ENCODE data around the gene RNF14.
"Not testable (repeated sequence)": the region's sequence is repeated elsewhere in the genome, so short reads cannot be mapped to it uniquely, and the experiment has no call there.

The RNF14 gene

DNA sequence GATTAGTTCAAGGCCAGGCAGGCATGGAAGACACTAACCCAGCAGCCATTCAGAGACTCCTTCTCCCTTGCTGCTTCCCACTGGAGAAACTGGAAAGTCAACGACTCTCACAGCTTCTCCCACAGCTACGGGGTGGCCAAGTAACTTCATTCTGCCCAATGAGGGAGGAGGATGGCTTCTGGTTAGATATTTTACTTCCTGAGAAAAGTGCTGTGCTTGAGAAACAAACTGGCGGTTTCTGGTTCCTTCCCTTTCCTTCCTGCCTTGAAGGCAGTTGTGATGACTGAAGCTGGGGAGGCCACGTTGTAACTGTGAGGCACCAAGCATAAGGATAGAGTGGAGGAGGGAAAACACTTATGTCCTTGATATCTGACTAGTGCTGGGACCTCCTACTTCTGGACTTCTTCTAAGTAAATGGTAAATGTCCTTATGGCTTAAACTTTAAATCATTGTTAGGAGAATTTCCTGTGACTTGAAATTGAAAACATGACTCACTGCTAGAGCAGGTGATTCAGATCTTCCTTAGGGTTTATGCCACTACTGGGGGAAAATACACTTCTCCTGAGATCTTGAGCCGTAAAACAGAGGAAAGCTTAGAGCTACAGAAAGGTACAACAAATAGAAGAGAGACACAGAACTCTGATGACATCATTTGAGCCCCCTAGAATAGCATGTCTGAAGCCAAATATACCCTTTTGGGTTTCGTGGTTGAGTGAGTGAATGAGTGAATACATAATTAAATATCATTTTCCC lies 47.1 kb downstream of the RNF14 start:
- peak; percentile 32 for DNase-seq (ENCODE audit: low spot score)

DNA sequence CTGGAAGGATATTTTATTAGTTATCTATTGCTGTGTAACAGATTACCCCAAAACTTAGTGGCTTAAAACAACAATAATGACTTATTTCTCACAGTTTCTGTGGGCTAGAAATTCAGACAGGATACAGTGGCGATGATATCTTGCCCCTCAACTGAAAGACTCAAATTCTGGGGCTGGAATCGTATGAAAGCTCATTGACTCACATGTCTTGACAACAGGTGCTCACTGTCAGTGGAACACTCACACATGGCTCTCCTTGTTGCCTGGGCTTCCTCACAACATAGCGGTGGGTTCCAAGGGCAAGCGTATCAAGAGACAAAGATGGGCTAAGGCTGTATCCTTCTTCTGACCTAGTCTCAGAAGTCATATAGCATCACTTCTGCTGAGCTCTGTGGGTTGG lies 47.7 kb downstream of the RNF14 start:
- no peak for DNase-seq (ENCODE audit: low spot score)

DNA sequence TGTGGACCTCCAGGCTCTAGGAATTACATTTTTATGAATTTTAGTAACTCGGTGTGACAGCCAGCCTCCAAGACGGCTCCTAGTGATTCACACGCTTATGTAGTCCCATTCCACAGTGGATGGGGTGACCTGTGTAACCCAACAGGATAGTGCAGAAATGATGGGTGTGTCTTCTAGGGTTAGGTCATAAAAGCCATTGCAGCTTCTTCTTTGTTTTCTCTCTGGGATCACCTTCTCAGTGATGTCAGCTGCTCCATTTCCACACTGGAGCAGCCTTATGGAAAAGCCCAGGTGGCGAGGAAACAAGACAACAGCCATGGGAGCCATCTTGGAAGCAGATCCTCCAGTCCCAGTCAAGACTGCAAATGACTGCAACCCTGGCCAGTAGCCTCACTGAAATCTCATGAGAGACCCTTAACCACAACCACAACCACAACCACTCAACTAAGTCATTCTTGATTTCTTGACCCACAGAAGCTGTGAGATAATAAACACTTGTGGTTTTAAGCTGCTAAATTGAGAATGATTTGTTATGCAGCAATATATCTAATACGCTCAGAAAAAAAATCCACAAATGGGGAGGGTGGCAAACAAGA lies 49.0 kb downstream of the RNF14 start:
- DNase-seq (ENCODE audit: low spot score), result no peak

DNA sequence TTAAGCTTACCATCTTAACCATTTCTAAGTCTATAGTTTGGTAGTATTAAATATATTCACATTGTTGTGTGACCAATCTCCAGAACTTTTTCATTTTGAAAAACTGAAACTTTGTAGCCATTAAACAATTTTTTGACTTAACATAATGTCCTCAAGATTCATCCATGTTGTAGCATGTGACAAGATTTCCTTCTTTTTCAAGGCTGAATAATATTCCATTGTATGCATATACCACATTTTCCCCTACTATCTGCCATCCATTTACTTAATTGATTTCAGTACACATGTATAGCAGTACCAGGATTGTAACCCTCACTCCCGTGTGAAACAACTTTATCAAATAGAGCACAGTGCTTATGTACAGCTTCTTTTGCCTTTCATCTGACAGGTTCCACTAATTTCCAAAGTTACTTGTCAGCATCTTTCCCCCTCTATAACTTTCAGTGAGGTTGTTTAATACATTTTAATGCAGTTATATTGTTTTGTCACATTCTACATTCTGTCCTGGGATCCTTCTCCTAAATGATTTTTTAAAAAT lies 51.3 kb downstream of the RNF14 start:
- no peak for DNase-seq (ENCODE audit: low spot score)

DNA sequence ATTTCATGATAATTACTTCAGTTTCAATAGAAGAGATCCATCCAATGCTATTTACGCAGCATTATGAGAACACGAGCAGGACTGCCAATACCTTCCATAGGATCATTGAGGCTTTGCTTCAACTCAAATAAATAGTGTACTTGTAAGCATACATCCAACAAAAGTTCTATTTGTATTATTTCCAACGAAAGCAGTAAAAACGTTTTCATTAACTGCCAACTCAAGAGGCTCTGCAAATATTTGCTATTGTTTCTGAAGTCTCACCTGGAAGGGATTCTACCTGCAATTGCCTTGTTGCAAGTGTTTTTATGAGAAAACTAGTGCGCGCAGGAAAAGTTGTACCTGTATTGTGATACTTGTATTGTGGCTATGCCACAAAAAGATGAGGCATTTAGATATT lies 54.9 kb downstream of the RNF14 start:
- DNase-seq (ENCODE audit: low spot score), result no peak

DNA sequence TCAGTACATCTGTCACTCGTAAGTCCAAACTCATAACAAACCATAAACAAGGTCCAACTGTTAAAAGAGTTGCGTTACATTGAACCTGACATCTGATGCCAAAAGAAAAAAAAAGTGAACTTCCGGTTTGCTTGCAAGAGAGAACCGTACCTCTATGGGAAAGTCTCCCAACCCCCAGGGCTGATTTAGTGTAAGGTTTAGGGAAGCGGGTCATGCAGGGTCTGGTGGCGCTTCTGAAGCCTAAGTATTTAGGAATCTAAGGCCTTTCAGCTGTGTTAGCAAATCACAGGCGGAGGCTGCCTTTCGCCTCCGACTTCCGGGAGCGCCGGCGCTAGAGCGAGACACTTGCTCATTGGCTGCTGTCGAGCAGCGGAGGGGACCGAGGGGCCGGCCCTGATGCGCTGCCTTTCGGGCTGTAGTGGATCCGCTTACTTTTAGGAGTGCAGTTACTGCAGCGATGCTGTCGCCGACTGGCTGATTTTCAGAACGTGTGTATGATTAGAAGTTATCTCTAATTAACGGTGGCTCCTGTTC lies 55.9 kb downstream of the RNF14 start:
- DNase-seq (ENCODE audit: low spot score), result peak; percentile 93

DNA sequence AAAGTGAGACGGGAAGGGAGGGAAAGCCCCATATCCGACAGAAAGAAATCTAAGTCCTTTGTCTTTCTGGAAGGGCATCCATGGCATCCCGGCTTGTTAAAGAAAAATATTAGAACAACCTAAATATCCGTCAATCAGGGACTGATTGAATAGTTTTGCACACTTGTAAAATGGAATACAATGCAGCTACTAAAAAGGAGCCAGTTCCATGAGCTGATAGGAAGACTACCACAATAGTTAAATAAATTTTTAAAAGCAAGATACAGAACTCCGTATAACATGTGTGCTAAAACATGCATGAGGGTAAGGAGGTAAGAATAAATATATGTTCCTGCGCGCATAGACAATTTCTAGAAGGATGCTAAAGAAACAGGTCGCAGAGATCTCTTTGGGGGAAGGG lies 56.7 kb downstream of the RNF14 start:
- no peak for DNase-seq (ENCODE audit: low spot score)

DNA sequence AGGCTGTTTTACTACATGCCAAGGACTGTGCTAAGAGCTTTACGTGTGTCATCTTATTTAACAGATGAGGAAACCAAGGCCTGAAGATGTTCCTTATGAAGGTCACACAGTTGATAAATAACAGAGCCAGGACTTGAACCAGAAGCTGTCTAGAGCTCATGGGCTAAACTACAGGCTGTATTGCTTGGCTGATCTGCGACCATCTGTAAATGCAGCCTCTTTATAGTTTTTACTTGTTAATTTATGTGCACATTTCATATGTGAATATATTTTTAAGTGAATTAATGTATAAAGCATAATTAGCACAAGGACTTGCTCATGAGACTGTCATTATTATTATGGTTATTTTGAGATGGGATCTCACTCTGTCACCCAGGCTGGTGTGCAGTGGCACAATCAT lies 63.2 kb downstream of the RNF14 start:
- no peak for DNase-seq (ENCODE audit: low spot score)

DNA sequence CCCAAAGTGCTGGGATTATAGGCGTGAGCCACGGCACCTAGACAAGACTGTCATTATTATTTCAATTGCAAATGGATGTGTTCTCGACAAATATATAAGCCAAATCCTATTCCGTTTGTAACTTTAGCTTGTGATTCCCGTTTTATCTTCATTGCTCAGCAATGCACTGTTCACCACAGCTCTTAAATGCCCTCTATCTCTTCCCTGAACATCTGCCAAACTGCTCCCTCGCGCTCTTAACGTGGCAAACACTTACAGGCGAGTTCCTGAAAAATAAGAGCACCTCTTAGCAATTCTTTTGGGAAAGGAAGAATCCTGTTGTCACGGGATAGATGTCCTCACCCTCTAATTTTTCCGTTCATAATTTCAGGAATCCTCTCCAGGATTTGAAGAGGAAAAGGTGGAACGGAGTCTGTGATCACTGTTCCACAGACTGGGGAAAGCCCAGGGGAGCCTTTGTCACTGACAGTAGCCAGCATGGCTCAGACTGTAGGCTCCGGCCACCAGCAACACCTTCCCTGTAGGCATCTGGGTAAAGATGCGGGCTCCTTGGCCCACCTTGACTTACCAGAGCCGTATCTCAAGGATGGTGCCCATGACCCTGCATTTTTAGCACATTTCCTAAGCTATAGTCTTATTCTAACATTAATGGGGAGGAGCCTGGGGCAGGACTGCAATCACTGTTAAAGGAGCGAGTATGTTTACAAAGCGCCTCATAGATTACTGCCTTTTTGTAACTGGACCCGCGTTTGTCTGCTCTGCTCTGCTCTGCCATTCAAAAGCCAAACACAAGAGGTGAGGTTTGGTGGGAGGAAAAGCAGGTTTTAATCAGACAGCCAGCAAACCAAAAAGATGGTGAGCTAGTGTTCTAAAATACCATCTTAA lies 64.1 kb downstream of the RNF14 start:
- DNase-seq (ENCODE audit: low spot score), result no peak

DNA sequence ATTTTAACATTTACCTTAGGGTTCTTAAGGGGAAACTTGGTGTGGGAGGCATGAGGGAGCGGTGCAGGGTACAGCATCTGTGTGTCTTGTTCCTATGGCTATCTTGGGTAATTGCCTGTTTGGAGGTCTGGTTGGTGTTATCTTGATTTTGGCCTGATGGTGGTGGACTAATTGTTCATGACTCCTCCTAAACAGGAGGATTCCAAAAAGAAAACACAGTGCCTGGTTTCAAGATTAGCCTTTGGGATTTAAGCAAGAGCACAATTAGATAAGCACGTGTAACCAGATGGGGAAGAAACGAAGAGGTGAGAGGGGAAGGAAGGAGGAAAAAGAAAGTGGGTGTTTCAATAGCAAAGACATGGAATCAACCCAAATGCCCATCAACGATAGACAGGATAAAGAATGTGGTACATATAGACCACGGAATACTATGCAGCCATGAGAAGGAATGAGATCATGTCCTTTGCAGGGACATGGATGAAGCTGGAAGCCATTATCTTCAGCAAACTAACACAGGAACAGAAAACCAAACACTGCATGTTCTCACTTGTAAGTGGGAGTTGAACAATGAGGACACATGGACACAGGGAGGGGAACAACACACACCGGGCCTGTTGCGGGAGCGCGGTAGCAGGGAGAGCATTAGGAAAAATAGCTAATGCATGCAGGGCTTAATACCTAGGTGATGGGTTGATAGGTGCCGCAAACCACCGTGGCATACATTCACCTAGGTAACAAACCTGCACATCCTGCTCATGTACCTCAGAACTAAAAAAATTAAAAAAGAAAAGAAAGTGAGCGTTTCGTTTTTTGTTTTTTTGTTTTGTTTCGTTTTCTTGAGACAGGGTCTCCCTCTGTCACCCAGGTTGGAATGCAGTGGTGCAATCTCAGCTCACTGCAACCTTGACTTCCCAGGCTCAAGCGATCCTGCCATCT lies 65.0 kb downstream of the RNF14 start:
- not testable (repeated sequence) for DNase-seq (ENCODE audit: low spot score)

DNA sequence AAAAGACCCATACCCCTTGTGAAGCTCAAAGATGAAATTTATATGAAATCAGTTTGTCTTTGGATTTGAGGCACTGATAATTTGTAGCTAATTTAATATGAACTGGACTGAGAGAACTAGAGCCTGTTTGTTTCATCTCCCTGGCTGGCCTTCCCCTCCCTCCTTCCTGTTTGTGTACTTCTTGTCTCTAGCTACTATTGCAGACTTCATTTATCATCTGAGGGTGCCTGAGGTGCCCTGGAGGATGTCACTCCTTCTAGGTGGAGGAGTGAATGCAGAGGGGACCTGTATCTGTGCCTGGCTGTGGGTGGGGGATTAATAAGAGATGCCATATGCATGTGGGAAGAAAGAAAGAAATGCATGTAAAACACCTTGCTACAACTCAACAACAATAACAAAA lies 66.1 kb downstream of the RNF14 start:
- DNase-seq (ENCODE audit: low spot score), result no peak

DNA sequence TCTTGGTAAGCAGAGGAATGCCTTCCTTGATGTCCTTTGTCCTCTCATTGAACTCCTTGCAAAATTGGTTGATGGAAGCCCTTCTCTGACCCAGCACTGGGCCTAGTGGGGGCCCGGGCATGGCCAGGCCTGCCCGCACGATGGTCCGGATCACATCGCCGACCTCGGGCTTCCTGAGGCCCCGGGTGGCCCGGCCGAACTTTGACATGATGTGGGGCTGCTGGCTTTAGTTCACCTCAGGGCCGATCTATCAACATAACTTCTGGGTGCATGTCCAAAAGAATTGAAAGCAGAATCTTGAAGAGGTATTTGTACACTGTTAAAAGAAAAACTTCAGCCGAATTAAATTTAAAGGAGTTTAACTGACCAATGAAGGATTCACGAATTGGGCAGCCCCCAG lies 68.0 kb downstream of the RNF14 start:
- no peak for DNase-seq (ENCODE audit: low spot score)

DNA sequence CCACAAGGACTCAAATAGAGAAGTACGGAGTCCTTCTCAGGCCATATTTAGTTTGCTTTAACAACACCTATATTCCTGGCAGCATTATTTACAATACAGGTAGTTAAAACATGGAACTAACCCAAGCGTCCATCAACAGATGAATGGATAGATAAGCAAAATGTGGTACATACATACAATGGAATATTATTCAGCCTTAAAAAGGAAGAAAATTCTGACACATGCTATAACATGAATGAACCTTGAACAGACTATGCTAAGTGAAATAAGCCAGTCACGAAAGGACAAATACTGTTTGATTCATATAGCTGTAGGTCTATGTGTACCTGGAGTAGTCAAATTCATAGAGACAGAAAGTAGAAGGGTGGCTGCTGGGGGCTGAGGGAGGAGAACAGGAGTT lies 68.7 kb downstream of the RNF14 start:
- DNase-seq (ENCODE audit: low spot score), result not testable (repeated sequence)

DNA sequence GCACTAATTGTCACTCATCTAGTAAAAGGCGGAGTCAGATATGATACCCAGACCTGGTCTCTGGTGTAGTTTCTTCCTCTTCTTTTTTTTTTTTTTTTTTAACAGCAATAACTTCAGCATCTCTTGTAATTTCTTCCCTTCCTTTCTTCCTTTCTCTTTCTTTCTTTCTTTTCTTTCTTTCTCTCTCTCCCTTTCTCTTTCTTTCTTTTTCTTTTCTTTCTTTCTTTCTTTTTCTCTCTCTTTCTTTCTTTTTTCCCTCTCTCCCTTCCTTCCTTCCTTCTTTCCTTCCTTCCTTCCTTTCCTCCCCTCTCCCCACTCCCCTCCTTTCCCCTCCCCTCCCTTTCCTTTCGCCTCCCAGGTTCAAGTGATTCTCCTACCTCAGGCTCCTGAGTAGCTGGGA lies 69.8 kb downstream of the RNF14 start:
- DNase-seq (ENCODE audit: low spot score), result no peak
